GM23248 (cell line): Measurements from ENCODE around the gene DCUN1D2.

Source experiments
- EZH2 ChIP-seq: fragments of 200-600 bp; sonication (generic); IDR thresholded peaks from 2 replicates; pipeline ENCODE4 v1.6.1; 2018; ENCODE audit warnings: antibody characterized with exemption, mild to moderate bottlenecking; ENCODE audit not compliant: insufficient read depth, poor library complexity, severe bottlenecking
- EZH2phosphoT487 ChIP-seq: fragments of 200-600 bp; sonication (generic); IDR thresholded peaks from 2 replicates; pipeline ENCODE4 v1.6.1; 2018; ENCODE audit warnings: antibody characterized with exemption, moderate library complexity, mild to moderate bottlenecking, low read depth; ENCODE audit not compliant: insufficient read depth

- TF ChIP-seq EZH2: no peak
- TF ChIP-seq EZH2phosphoT487: no peak
Observed at GRCh38 chr13:113527272-113527958, 36.9 kb upstream of the DCUN1D2 start.
